Lower lobe of right lung (tissue), 2 donors: ENCODE data around the gene MKRN1. TPM values are rescaled to one million over a fixed set of nuclear protein-coding genes. Genes with fewer than 3 reads are reported as not detected.

Experiments used
- ATAC-seq, 2 donors: fragments of 200-7000 bp; cut with Tn5 transposase; one replicate each; pipeline ENCODE4 v1.9.1; 2020 to 2022; ENCODE audit warnings: mild to moderate bottlenecking in 2 of 2, moderate library complexity in 2 of 2
- DNase-seq: peaks from one replicate; pipeline ENCODE4 v3.0.0-alpha.2; 2020
- H3K27ac ChIP-seq: fragments of 200-600 bp; one replicate; pipeline ENCODE4 v1.8.0; 2022
- H3K27me3 ChIP-seq: fragments of 200-600 bp; one replicate; pipeline ENCODE4 v1.8.0; 2022; ENCODE audit warnings: low read depth
- H3K36me3 ChIP-seq: fragments of 200-600 bp; one replicate; pipeline ENCODE4 v1.8.0; 2022; ENCODE audit warnings: mild to moderate bottlenecking
- H3K4me1 ChIP-seq: fragments of 200-600 bp; one replicate; pipeline ENCODE4 v1.8.0; 2022
- H3K4me3 ChIP-seq: fragments of 200-600 bp; one replicate; pipeline ENCODE4 v1.8.0; 2022; ENCODE audit warnings: mild to moderate bottlenecking
- H3K9me3 ChIP-seq: fragments of 200-600 bp; one replicate; pipeline ENCODE4 v1.8.0; 2022
- CTCF ChIP-seq: fragments of 200-600 bp; IDR thresholded peaks from one replicate; pipeline ENCODE4 v1.8.0; 2022; ENCODE audit warnings: antibody characterized with exemption, mild to moderate bottlenecking
- intact Hi-C: fragments of 100-400 bp; cut with DNase I; formaldehyde crosslinking; loops from one replicate; pipeline ENCODE4 v1.11.0; 2022
- total RNA-seq: library from RNA; stranded (reverse); fragmentation: NEBNext Ultra II Directional; extraction: Animal tissue kit (Norgen Biotek cat#: 25700); gene quantifications from one replicate; pipeline ENCODE4 v1.2.1, GENCODE V29; 2021
- donor health status: DM: no; HTN: yes; CAD: no; lungs with severe emphysema.

MKRN1 gene
- total RNA-seq, 1 donor from 2014 or later = 112 TPM

- no peaks in the 10 kb centered on the region for H3K4me1 ChIP-seq
- H3K9me3 ChIP-seq = no peaks in the 10 kb centered on the region
- intact Hi-C loops = no loop called here
- ATAC-seq = no peak
- H3K27ac ChIP-seq = no peak overlapping the region
- no peak for TF ChIP-seq CTCF
- no peaks in the 10 kb centered on the region for H3K27me3 ChIP-seq
- no peak overlapping the region for H3K4me3 ChIP-seq
- H3K36me3 ChIP-seq = no peaks in the 10 kb centered on the region
- DNase-seq = no peak
Observed at GRCh38 chr7:140440593-140440992, 38.7 kb downstream of the MKRN1 start.

DNA sequence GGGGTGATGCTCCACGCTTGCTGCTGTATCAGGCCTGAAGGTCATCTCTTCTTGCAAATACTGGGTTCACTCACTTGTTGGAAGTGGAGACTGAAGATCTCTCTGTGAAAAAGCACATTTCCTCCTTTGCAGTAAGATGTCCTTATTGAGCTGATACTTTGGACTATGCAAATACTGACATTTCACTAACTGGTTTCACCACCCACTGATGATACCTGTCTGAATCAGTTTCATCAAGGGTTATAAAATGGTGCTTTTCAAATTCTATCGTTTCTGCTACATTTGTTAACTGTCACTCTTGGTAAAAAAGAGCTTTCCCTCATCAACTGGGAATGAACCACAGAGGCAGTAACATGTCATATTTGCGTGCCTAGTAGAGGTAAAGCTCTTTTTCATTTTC is 39.9 kb downstream of the MKRN1 start:
- H3K4me1 ChIP-seq = no peaks in the 10 kb centered on the region
- H3K4me3 ChIP-seq = no peak overlapping the region
- no peaks in the 10 kb centered on the region for H3K9me3 ChIP-seq
- no peaks in the 10 kb centered on the region for H3K27me3 ChIP-seq
- intact Hi-C loops = no loop called here
- DNase-seq = no peak
- no peak for TF ChIP-seq CTCF
- no peak overlapping the region for H3K27ac ChIP-seq
- no peaks in the 10 kb centered on the region for H3K36me3 ChIP-seq
- no peak for ATAC-seq

DNA sequence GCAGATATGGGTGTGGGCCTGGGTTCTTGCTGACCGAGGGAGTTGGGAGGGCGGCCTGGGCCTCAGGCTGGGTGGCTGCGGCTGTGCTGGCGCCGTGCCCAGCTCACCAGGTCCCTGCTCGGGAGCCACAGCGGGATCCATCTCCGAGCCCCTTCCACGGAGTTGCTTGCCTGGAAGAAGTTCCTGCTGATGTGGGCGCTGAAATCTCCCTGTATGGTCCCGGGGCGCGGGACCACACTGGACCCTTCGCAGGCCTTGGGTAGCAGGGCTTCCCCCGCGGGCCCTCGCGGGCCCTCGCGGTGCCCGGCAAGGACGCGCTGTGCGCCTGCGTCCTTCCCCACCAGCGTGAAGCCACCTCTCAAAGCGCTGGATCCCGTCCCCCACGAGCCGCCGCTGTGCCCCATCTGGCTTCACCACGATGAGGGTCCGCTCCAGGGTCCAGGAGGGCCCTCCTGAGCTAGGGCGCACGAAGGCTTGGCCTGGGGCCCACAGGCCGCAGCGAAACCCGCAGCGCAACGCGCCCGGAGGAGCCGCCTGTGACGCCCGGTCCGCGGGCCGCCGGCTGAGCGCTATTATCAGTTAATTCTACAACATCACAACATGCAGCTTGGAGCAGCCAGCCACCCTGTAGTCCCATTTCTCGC is 43.9 kb downstream of the MKRN1 start:
- intact Hi-C loops = no loop called here
- no peaks in the 10 kb centered on the region for H3K9me3 ChIP-seq
- H3K27me3 ChIP-seq = no peaks in the 10 kb centered on the region
- no peaks in the 10 kb centered on the region for H3K4me1 ChIP-seq
- no peak for TF ChIP-seq CTCF
- DNase-seq = no peak
- ATAC-seq = peak in 1 of 2 donors; percentile 59
- no peaks in the 10 kb centered on the region for H3K36me3 ChIP-seq
- H3K4me3 ChIP-seq = peak overlapping the region; percentile 28
- H3K27ac ChIP-seq = no peak overlapping the region

- no peak for DNase-seq
- intact Hi-C loops = no loop called here
- Histone ChIP-seq H3K36me3 (no peaks in the 10 kb centered on the region), H3K4me3 (no peak overlapping the region), H3K27ac (no peak overlapping the region), H3K9me3 (no peaks in the 10 kb centered on the region), H3K27me3 (no peaks in the 10 kb centered on the region), H3K4me1 (no peaks in the 10 kb centered on the region)
- no peak for TF ChIP-seq CTCF
- ATAC-seq = no peak
Observed at GRCh38 chr7:140433396-140433795, 45.9 kb downstream of the MKRN1 start.

DNA sequence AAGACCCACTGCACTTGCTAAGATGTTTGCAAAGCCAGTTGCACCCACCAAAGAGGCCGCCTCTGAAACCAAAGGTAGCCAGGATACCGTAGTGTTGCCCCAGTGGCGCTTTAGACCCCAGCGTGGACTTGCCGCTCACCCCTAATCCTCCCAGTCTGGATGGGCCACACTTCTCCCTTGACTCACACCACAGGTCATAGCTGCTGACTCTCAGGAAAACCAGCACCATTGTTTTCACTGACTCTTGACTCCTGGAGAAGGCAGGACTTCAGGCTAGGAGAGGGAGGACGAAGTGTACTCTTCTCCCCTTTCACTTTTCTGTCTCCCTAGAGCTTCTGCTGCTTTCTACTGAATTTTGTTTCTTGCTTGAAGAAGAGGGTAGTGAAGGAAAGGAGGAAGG is 53.2 kb downstream of the MKRN1 start:
- no peak for ATAC-seq
- Histone ChIP-seq H3K27ac (no peak overlapping the region), H3K4me3 (no peak overlapping the region), H3K36me3 (no peaks in the 10 kb centered on the region), H3K9me3 (no peaks in the 10 kb centered on the region), H3K4me1 (no peaks in the 10 kb centered on the region), H3K27me3 (no peaks in the 10 kb centered on the region)
- DNase-seq = no peak
- intact Hi-C loops = no loop called here
- TF ChIP-seq CTCF = no peak

GRCh38 chr7:140425718-140426117 is 53.6 kb downstream of the MKRN1 start:
- Histone ChIP-seq H3K4me1 (no peaks in the 10 kb centered on the region), H3K9me3 (no peaks in the 10 kb centered on the region), H3K27me3 (no peaks in the 10 kb centered on the region), H3K4me3 (no peak overlapping the region), H3K36me3 (no peaks in the 10 kb centered on the region), H3K27ac (no peak overlapping the region)
- ATAC-seq = no peak
- DNase-seq = no peak
- no peak for TF ChIP-seq CTCF
- intact Hi-C loops = no loop called here
